MM.1S (cell line): ENCODE results near the gene METTL22.

Experiments
- EZH2phosphoT487 ChIP-seq: fragments of 300-600 bp; sonication (generic); IDR thresholded peaks from 2 replicates; pipeline ENCODE4 v1.6.1; 2018; ENCODE audit warnings: antibody characterized with exemption, low read length
- TF ChIP-seq, protein P1 (sequence below): fragments of 300-600 bp; sonication (generic); IDR thresholded peaks from 2 replicates; pipeline ENCODE4 v1.5.1; 2016; ENCODE audit warnings: antibody characterized with exemption, low read length, mixed read lengths

DNA sequence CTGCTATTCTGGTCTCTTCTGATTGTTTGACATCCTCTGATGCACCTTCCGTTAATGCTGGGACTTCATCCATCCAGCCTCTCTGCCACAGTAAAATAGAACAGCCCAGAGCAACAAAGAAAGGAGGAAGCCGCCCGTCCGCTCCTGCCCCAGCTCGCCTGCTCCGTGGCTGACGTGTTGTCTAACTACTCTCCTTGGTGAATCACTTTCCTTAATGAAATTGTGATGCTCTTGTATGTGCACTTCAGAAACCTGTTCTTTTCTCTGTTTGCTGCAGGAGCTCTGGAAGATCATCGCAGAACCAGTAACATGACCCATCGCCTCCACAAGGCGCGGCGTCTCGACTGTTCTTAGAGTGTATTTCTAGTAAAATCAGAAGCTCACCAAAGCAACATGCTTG is 24.3 kb downstream of the METTL22 start:
- TF ChIP-seq, protein P1, sequence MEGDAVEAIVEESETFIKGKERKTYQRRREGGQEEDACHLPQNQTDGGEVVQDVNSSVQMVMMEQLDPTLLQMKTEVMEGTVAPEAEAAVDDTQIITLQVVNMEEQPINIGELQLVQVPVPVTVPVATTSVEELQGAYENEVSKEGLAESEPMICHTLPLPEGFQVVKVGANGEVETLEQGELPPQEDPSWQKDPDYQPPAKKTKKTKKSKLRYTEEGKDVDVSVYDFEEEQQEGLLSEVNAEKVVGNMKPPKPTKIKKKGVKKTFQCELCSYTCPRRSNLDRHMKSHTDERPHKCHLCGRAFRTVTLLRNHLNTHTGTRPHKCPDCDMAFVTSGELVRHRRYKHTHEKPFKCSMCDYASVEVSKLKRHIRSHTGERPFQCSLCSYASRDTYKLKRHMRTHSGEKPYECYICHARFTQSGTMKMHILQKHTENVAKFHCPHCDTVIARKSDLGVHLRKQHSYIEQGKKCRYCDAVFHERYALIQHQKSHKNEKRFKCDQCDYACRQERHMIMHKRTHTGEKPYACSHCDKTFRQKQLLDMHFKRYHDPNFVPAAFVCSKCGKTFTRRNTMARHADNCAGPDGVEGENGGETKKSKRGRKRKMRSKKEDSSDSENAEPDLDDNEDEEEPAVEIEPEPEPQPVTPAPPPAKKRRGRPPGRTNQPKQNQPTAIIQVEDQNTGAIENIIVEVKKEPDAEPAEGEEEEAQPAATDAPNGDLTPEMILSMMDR, result no peak
- TF ChIP-seq EZH2phosphoT487, result no peak
